Measurements from ENCODE around the gene FAM131B.

Gene FAM131B

GRCh38 chr7:143351574-143351973 lies 10.9 kb downstream of the FAM131B start:
- no peak for TF ChIP-seq RAD21 (IDR thresholded peaks at IDR 0.05; ENCODE audit: low read depth)
- no peak for TF ChIP-seq TEAD4 (IDR thresholded peaks at IDR 0.05)
- no peak for TF ChIP-seq TAF1 (IDR thresholded peaks at IDR 0.05; ENCODE audit: low read depth)
- no peak for TF ChIP-seq MAX (IDR thresholded peaks at IDR 0.05)
- TF ChIP-seq EGR1 (IDR thresholded peaks at IDR 0.05), result no peak
- no peak for TF ChIP-seq CEBPB (IDR thresholded peaks at IDR 0.05)
- no peak for TF ChIP-seq TCF12 (IDR thresholded peaks at IDR 0.05; ENCODE audit: low read depth)
- no peak for TF ChIP-seq EP300 (IDR thresholded peaks at IDR 0.05; ENCODE audit: borderline replicate concordance)
- TF ChIP-seq CREB1 (IDR thresholded peaks at IDR 0.05; ENCODE audit: low read depth), result no peak
- TF ChIP-seq REST (IDR thresholded peaks at IDR 0.05; ENCODE audit: low read depth), result no peak
- TF ChIP-seq USF1 (IDR thresholded peaks at IDR 0.05), result no peak
- no peak for TF ChIP-seq ZBTB7A (IDR thresholded peaks at IDR 0.05; ENCODE audit: low read depth)
- TF ChIP-seq FOXM1 (IDR thresholded peaks at IDR 0.05; ENCODE audit: borderline replicate concordance, low read depth), result no peak
- TF ChIP-seq NFIC (IDR thresholded peaks at IDR 0.05), result no peak
- TF ChIP-seq YY1 (IDR thresholded peaks at IDR 0.05; ENCODE audit: low read depth), result no peak

- TF ChIP-seq USF1 (IDR thresholded peaks at IDR 0.05) (no peak), TCF12 (IDR thresholded peaks at IDR 0.05; ENCODE audit: low read depth) (no peak), ZBTB7A (IDR thresholded peaks at IDR 0.05; ENCODE audit: low read depth) (no peak), YY1 (IDR thresholded peaks at IDR 0.05; ENCODE audit: low read depth) (no peak)
Observed at GRCh38 chr7:143351060-143351459, 11.5 kb downstream of the FAM131B start.

GRCh38 chr7:143347950-143348349 lies 14.6 kb downstream of the FAM131B start:
- TF ChIP-seq CREB1 (IDR thresholded peaks at IDR 0.05; ENCODE audit: low read depth), result no peak
- no peak for TF ChIP-seq YY1 (IDR thresholded peaks at IDR 0.05; ENCODE audit: low read depth)
- TF ChIP-seq EP300 (IDR thresholded peaks at IDR 0.05; ENCODE audit: borderline replicate concordance), result no peak
- no peak for TF ChIP-seq REST (IDR thresholded peaks at IDR 0.05; ENCODE audit: low read depth)
- no peak for TF ChIP-seq EGR1 (IDR thresholded peaks at IDR 0.05)
- no peak for TF ChIP-seq CEBPB (IDR thresholded peaks at IDR 0.05)
- TF ChIP-seq ZBTB7A (IDR thresholded peaks at IDR 0.05; ENCODE audit: low read depth), result no peak
- TF ChIP-seq MAX (IDR thresholded peaks at IDR 0.05), result no peak
- TF ChIP-seq FOXM1 (IDR thresholded peaks at IDR 0.05; ENCODE audit: borderline replicate concordance, low read depth), result no peak
- no peak for TF ChIP-seq TEAD4 (IDR thresholded peaks at IDR 0.05)
- no peak for TF ChIP-seq USF1 (IDR thresholded peaks at IDR 0.05)
- TF ChIP-seq RAD21 (IDR thresholded peaks at IDR 0.05; ENCODE audit: low read depth), result no peak
- no peak for TF ChIP-seq TAF1 (IDR thresholded peaks at IDR 0.05; ENCODE audit: low read depth)
- no peak for TF ChIP-seq TCF12 (IDR thresholded peaks at IDR 0.05; ENCODE audit: low read depth)
- no peak for TF ChIP-seq NFIC (IDR thresholded peaks at IDR 0.05)

- 0 out of 2 replicates have a peak, but pooled peaks have one; percentile 1 for TF ChIP-seq RAD21 (IDR thresholded peaks at IDR 0.05; ENCODE audit: low read depth)
- no peak for TF ChIP-seq USF1 (IDR thresholded peaks at IDR 0.05)
Observed at GRCh38 chr7:143346018-143346417, 16.5 kb downstream of the FAM131B start.

GRCh38 chr7:143345428-143345900 lies 17.0 kb downstream of the FAM131B start:
- TF ChIP-seq MAX (IDR thresholded peaks at IDR 0.05) (peak; percentile 68), FOXM1 (IDR thresholded peaks at IDR 0.05; ENCODE audit: borderline replicate concordance, low read depth) (no peak), TEAD4 (IDR thresholded peaks at IDR 0.05) (no peak), RAD21 (IDR thresholded peaks at IDR 0.05; ENCODE audit: low read depth) (peak; percentile 30)
